GM20431 (cell line): ENCODE results near the gene FBXL16.

Source experiments
- in situ Hi-C: fragments of 300-500 bp; cut with MseI, MboI; formaldehyde crosslinking; loops from one replicate; pipeline ENCODE4 v1.15.0; 2020; ENCODE audit warnings: low sequenced_read_pairs; ENCODE audit not compliant: unreplicated experiment

FBXL16 gene

DNA sequence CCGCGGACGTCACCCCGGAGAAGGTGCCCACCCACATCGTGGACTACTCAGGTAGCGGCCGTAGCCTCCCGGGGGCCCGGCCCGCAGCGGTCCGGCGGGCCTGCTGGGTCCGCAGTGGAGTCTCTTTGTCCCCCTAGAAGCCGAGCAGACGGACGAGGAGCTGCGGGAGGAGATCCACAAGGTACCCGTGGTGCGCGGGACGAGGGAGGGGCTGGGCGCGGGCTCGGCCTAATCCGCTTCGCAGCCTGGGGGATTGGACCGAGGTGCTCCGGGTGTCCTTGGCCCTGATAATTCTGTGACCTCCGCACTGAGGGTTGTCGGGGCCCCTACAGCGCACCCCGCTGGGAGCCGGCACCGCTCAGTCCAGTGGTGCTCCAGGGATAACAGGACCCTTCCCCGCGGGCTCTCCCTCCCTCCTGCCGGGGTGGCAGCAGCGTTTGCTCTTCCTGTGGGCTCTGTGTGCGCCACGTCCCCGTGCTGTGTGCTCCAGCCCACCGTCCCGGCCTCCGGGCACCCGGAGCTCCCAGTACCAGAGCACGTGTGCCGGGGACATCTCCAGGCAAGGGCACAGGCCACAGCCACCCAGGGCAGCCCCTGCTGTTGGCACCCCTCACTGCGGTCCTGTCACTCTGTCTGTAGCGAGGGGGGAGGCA, 37.0 kb downstream of the FBXL16 start:
- in situ Hi-C loops, result no loop called here

GRCh38 chr16:667780-668518, 37.7 kb downstream of the FBXL16 start, which contains the start of gene RHOT2:
RHOT2 (plus strand) TSS chr16:668132; CDS start chr16:668200, 68 bp downstream.
- in situ Hi-C loops, result no loop called here

GRCh38 chr16:667113-667779, 38.4 kb downstream of the FBXL16 start:
- in situ Hi-C loops, result no loop called here

GRCh38 chr16:666572-666971, 39.0 kb downstream of the FBXL16 start:
- in situ Hi-C loops, result no loop called here

GRCh38 chr16:662597-662996, 43.0 kb downstream of the FBXL16 start:
- in situ Hi-C loops, result no loop called here

DNA sequence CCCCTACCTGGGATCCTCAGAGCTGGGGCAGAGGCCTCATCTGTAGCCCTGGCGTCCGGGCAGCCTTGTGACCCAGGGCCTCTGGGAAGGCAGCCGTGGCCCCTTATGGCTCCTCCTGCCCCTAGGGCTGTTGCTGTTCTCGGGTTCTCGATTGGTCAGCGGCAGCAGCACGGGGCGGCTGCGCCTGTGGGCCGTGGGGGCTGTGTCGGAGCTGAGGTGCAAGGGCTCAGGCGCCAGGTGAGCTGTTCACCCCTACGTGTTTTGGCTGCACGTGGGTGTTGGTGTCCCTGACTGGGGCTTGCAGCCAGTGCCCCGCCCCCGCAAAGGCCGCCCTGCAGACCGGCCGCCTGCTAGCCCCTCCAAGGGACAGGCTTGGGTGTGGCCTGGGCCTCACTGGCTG, 43.5 kb downstream of the FBXL16 start:
- in situ Hi-C loops, result no loop called here

GRCh38 chr16:661184-661821, 44.3 kb downstream of the FBXL16 start:
- in situ Hi-C loops, result no loop called here

DNA sequence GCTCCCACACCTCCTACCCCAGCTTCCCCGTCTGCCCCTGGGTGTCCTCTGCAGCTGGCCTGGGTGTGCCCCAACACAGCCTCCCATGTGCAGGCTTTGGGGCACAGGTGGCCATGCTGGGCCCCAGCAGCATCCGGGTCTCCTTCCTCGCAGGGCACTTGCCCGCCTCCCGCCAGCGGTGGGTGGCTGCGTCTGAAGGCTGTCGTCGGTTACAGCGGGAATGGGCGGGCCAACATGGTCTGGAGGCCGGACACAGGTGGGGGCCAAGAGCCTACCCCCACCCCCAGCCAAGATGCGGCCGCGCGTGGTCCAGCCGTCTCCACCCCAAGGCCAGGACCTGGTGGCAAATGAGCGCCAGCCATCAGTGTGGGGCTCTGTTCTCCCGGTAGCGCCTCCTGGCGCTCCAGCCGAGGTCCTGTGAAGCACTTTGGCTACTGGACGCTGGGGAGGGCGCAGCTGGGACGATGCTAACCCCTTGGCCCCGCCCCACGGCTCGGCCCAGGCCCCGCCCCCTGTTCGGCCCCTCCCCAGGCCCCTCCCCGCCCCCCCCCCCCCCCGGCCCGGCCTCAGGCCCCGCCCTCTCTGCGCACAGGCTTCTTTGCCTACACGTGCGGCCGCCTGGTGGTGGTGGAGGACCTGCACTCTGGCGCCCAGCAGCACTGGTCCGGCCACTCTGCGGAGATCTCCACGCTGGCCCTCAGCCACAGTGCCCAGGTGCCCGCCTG, 45.0 kb downstream of the FBXL16 start:
- in situ Hi-C loops, result no loop called here

DNA sequence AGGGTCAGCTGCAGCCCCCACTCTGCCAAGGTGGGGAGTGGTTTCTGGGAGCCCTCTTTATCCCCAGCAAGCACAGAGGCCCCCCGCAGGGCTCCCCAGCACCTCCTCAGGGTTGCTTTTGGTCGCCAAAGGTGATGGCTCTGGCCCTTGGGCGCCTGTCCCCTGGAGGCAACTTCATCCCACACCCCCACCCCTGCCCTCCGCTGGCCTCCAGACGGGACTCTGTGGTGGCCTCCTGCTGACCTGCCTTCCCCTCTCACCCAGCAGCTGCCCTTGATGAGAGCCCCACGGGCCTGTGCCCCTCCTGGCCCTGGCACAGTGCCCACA, 45.5 kb downstream of the FBXL16 start:
- in situ Hi-C loops, result no loop called here

- in situ Hi-C loops, result no loop called here
These were observed 46.0 kb downstream of the FBXL16 start for GRCh38 chr16:659618-660017.

GRCh38 chr16:658679-659571, 46.7 kb downstream of the FBXL16 start:
- in situ Hi-C loops, result no loop called here

DNA sequence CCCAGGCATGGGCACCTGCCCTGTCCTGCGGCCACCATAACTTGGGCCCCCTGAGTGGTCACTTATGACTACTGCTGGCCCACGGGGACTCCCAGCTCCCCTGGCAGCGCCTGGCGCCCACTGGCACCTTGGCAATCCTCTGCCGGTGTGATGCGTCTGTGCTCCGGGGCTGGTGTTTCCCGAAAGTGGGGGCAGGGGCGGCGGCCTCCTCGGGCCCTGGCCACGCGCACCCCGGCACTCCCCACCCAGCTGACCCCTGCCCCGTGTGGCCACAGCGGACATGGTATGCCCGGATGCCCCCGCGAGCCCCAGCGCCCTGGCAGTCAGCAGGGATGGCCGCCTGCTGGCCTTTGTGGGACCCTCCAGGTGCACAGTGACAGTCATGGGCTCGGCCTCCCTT, 48.1 kb downstream of the FBXL16 start:
- in situ Hi-C loops, result no loop called here

DNA sequence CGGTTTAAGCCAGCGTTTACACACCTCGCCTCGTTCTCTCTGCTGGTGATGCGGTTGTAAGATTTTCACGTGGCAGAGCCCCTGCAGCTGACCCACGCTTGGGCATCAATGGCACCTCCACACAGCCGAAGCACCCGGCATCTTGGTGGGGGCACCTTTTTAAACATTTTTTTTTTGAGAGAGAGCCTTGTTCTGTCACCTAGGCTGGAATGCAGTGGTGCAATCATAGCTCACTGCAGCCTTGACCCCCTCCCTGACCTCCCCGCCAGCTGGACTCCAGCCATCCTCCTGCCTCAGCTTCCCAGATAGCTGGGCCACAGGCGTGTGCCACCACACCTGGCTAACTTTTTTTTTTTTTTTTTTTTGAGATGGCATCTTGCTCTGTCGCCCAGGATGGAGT, 51.6 kb downstream of the FBXL16 start:
- in situ Hi-C loops, result no loop called here

DNA sequence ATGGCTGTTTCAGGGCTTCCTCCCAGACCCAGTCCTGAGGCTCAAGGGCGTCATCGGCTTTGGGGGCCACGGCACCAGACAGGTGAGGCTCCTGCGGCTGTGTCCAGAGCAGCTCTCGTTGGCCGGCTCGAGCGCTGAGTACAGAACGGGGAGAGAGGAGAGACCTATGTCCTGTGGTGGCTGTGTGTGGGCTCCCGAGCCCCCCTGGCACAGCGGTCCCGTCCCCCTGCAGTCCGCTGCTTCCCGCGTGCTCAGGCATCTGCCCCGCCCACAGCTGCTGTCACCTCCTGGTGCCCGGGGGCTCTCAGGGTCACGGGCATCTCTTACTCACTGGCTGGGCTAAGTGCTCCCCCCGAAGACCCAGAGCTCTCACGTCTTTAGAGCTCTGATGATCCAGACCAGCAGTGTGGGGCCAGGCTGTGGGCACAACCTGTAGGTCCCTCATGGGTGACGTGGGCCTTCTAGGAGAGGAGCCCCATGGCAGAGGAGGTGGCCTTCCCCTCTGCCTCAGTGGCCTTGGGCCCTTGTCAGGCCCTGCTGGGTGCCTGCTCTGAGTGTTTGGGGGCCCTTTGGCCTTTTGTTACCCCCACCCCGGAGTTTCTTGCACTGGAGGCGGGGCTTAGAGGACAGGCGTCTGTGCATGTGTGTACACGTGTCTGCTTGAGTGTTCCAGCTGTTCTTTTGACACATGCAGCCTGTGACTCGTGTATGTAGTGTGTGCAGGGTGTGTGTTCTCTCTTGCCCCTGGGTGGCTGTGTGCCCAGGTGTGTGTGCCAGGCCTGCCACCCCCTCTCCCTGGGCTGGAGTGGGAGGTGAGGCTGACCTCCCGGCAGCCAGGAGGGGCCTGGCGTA, 52.9 kb downstream of the FBXL16 start:
- in situ Hi-C loops, result no loop called here

DNA sequence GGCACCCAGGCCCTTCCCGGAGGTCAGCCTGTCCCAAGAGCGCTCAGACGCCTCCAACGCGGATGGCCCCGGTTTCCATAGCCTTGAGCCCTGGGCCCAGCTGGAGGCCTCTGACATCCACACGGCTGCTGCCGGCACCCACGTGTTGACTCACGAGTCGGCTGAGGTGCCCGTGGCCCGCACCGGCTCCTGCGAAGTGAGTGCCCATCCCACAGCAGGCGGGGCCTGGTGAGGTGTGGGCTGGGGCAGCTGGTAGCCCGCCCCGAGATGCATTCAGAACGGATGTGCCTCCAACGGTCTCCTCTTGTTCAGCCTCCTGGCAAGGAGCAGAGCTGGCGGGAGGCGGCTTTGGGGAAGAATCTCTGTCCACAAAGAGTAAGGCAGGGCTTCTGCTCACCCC, 53.8 kb downstream of the FBXL16 start:
- in situ Hi-C loops, result no loop called here

DNA sequence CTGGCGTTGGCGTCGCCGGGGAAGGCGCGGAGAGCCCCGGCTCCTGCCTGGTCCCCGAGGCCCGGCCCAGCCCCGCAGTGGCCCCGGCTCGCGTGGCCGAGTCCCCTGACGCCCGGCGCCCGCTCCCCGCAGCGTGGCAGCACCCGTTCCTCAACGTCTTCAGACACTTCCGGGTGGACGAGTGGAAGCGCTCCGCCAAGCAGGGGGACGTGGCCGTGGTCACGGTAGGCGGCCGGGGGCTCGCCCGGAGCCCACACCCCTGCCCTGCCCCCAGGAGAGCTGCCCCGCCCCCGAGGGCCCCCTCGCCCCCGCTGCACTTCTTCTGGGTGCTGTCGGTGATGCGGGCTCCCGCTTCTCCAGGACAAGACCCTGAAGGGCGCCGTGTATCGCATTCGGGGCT, 56.0 kb downstream of the FBXL16 start:
- in situ Hi-C loops, result no loop called here

DNA sequence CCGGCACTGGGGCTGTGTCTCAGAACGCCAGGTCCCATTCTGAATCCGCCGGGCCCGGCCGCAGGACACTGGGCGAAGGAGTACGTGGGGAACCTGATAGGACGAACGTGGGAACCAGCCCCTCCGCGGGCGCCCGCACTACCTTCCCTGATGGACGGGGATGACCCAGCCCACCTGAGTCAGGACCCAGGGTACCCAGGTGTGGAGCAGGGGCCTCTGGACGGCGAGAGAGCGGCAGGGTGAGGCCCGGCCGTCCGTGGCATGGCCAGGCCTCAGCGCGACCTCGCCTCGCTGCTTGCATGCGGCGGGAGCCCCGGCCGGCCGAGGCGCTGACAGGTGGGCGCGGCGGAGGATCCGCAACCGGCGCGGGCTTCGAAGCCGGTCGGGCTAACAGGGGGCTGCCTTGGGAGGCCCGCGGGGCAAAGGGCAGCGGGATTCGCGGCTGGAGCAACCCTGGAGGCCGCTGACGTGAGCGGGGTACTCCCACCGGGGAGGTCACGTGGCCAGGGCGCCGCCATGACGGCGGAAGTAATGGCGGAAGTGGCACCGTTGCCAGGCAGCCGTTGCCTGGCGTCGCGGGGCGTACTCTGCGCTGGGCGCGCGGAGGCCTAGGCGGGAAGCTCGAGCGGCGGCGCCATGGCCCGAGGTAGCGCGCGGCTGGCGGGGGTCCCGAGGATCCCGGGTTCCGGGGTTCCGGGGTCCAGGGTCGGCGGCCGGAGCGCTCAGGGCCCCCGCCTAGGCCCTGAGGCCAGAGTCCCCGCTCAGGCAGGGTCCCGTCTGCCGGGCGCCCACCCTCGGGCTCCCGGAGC, 56.6 kb downstream of the FBXL16 start, which contains the start of gene WDR90:
Gene WDR90, plus strand, starts transcription at position 585 of the 809 bp plus-strand sequence. Its CDS starts 52 bp downstream, at position 637.
- in situ Hi-C loops, result no loop called here
